ENCODE results near the gene NCAM1. TPM values are rescaled to one million over a fixed set of nuclear protein-coding genes. Genes with fewer than 3 reads are reported as not detected.

The NCAM1 gene
- polyA plus RNA-seq, 2 of the 4 experiments (the other 2 are of a cell fraction): 0.01 to 0.12 TPM

- DNase-seq (ENCODE audit: low read depth in 1 of 2, low spot score in 1 of 2) (no peak), ATAC-seq (no peak), FAIRE-seq (no peak)
- Histone ChIP-seq H3K4me1 (no peaks in the 10 kb centered on the region), H3K9me3 (no peaks in the 10 kb centered on the region), H3K4me3 (no peak overlapping the region), H3K4me2 (no peak overlapping the region), H3K27ac (no peak overlapping the region)
- 4% methylated on average over 1 of the region's 1 CpG for WGBS (ENCODE audit: missing lambda C conversion rate)
- ChIA-PET CTCF (interaction anchor here (1.8 kb wide), 1 partner anchor 401 kb away, joined by 3 read pairs; no protein-coding TSS in a partner anchor), POLR2A (no interaction called here)
- no peak for TF ChIP-seq CTCF (IDR thresholded peaks at IDR 0.05)
- no peak for TF ChIP-seq MAFK (IDR thresholded peaks at IDR 0.05; ENCODE audit: partially characterized antibody)
- TF ChIP-seq USF2 (IDR thresholded peaks at IDR 0.05): no peak
- TF ChIP-seq MAZ (IDR thresholded peaks at IDR 0.05; ENCODE audit: borderline replicate concordance, low read depth, low read length): no peak
- TF ChIP-seq CHD2 (IDR thresholded peaks at IDR 0.05; ENCODE audit: low read length, partially characterized antibody): no peak
- no peak for TF ChIP-seq E2F6 (IDR thresholded peaks at IDR 0.05; ENCODE audit: borderline replicate concordance, low read depth)
- no peak for TF ChIP-seq POLR2AphosphoS2 (conservative IDR thresholded peaks at IDR 0.05; ENCODE audit: low read length)
- TF ChIP-seq GATA3 (IDR thresholded peaks at IDR 0.05; ENCODE audit: borderline replicate concordance): no peak
- TF ChIP-seq KDM5A (IDR thresholded peaks at IDR 0.05): no peak
- TF ChIP-seq PHF8 (IDR thresholded peaks at IDR 0.05; ENCODE audit: borderline replicate concordance, low read depth): no peak
- no peak for TF ChIP-seq BHLHE40 (IDR thresholded peaks at IDR 0.05; ENCODE audit: low read depth, low read length)
These were observed 28.0 kb downstream of the NCAM1 start for GRCh38 chr11:112989198-112989597.

- ATAC-seq (no peak), DNase-seq (ENCODE audit: low read depth in 1 of 2, low spot score in 1 of 2) (no peak), FAIRE-seq (no peak)
- ChIA-PET CTCF (interaction anchor here (0.9 kb wide), 1 partner anchor 172 kb away, joined by 3 read pairs; no protein-coding TSS in a partner anchor), POLR2A (no interaction called here)
- Histone ChIP-seq H3K9me3 (no peaks in the 10 kb centered on the region), H3K4me2 (no peak overlapping the region), H3K27ac (no peak overlapping the region), H3K4me1 (no peaks in the 10 kb centered on the region), H3K4me3 (no peak overlapping the region)
- TF ChIP-seq POLR2A (IDR thresholded peaks at IDR 0.05; ENCODE audit: low read length): no peak
- no peak for TF ChIP-seq HOXA7 (CRISPR knock-in tag; IDR thresholded peaks at IDR 0.05)
- TF ChIP-seq ELK1 (IDR thresholded peaks at IDR 0.05; ENCODE audit: low read depth, low read length): no peak
- no peak for TF ChIP-seq FOSL2 (IDR thresholded peaks at IDR 0.05)
- no peak for TF ChIP-seq FOSL2 (CRISPR knock-in tag; IDR thresholded peaks at IDR 0.05)
- TF ChIP-seq ESRRA (IDR thresholded peaks at IDR 0.05; ENCODE audit: borderline replicate concordance, low read length): no peak
- no peak for TF ChIP-seq ZFP36 (IDR thresholded peaks at IDR 0.05; ENCODE audit: borderline replicate concordance, partially characterized antibody)
- no peak for TF ChIP-seq GATA3 (IDR thresholded peaks at IDR 0.05; ENCODE audit: borderline replicate concordance)
- TF ChIP-seq TFCP2L1 (CRISPR knock-in tag; IDR thresholded peaks at IDR 0.05): no peak
These were observed 32.6 kb downstream of the NCAM1 start for GRCh38 chr11:112993808-112994207.

- Histone ChIP-seq H3K4me2 (no peak overlapping the region), H3K4me3 (no peak overlapping the region), H3K4me1 (no peaks in the 10 kb centered on the region), H3K9me3 (no peaks in the 10 kb centered on the region), H3K27ac (no peak overlapping the region)
- POLR2A ChIA-PET: no interaction called here
- CTCF ChIA-PET: no interaction called here
- DNase-seq (ENCODE audit: low read depth in 1 of 2, low spot score in 1 of 2) (no peak), FAIRE-seq (no peak), ATAC-seq (no peak)
- TF ChIP-seq PBX3 (IDR thresholded peaks at IDR 0.05) (no peak), HOXB5 (CRISPR knock-in tag; IDR thresholded peaks at IDR 0.05) (no peak), CHD2 (IDR thresholded peaks at IDR 0.05; ENCODE audit: low read length, partially characterized antibody) (no peak), ELK1 (IDR thresholded peaks at IDR 0.05; ENCODE audit: low read depth, low read length) (no peak)
- 3% methylated on average over 2 of the region's 2 CpGs for WGBS (ENCODE audit: missing lambda C conversion rate)
These were observed 34.3 kb downstream of the NCAM1 start for GRCh38 chr11:112995423-112996090.

Data from A549 (cell line).